Activated CD4-positive, CD25-positive, alpha-beta regulatory T cell treated with anti-CD3 and anti-CD28 coated beads, Interleukin-2, amount 50 U/mL, for 16 hours (primary cell): ENCODE data around the gene SLC4A2.

ENCODE experiments used
- DNase-seq: peaks from one replicate; pipeline ENCODE4 v3.0.0-alpha.2; 2020; ENCODE audit warnings: low read depth, low spot score

Gene SLC4A2

DNA sequence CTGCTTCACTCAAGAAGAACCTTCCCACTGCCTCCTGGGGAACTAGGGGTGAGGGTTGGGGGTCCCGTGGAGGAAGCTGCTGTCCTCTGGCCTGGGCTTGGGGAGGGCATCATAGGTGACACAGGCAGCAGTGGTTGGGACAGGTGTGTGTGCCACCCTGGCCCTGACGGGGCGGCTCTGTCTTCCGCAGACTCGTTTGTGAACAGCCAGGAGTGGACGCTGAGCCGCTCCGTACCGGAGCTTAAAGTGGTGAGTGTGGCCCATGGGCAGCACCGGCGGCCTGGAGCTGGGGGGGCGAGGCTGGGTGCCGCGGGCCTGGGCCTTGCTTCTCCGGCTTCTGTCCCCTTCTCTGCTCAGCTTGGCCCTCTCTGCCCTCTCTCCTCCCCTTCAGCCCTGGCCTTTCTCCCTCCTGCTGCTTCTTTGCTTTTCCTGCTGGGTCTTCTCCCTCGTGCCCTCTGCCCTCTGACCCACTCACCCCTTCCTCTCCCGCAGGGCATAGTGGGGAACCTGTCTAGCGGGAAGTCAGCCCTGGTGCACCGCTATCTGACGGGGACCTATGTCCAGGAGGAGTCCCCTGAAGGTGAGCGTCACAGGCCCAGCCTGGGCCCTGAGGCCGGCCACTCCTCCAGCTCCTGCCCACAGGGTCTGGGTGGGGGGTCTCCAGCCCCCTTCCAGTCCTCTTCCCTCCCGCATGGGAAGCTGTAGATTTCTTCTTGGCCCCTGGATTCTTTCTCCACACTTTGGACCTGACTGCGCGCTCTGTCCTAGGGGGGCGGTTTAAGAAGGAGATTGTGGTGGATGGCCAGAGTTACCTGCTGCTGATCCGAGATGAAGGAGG, 57.4 kb downstream of the SLC4A2 start:
- no peak for DNase-seq

DNA sequence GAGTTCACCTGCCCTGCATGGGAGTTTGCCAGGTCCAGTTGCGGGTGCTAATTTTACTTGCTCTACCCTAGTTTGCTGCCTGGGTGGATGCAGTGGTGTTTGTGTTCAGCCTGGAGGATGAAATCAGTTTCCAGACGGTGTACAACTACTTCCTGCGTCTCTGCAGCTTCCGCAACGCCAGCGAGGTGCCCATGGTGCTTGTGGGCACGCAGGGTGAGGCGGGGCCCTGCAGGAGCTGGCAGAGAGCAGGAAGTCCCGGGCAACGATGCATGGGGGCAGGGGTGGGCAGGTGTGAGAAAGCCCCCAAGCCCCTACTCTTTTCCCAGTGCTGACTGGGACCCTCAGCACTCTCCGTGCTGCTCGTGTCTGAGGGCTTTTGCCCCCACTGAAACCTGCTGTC, 58.2 kb downstream of the SLC4A2 start:
- DNase-seq: no peak

DNA sequence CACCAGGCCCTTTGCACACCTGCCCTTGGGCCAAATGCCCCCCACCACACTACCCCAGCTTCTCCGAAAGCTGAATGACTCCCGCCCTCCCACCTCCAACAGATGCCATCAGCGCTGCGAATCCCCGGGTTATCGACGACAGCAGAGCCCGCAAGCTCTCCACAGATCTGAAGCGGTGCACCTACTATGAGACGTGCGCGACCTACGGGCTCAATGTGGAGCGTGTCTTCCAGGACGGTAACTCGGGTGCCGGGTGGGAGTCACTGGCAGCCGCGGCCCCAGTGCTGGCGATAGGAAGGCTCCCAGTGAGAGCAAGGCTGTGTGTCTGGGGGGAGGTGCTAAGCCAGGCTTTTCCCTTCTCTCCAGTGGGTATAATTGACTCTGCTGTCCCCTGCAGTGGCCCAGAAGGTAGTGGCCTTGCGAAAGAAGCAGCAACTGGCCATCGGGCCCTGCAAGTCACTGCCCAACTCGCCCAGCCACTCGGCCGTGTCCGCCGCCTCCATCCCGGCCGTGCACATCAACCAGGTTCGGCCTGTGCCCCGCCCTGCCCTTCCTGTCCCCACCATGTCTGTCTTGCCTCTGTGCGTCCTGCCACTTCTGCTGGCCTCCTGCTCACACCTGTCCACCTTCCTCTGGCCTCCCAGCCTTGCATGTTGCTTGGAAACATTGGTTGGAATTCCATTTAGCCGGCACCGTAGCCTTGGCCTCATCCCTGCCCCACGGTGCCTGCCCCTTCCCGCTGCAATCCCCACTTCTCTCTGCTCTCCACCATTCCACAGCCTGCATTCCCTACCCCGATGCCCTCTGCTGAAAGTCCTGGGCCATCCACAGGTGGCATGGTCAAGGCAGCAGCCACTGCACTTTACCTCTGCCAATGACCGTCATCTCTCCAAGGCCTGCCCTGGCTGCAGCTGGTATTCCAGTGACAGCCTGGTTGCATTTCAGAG, 59.0 kb downstream of the SLC4A2 start:
- no peak for DNase-seq

DNA sequence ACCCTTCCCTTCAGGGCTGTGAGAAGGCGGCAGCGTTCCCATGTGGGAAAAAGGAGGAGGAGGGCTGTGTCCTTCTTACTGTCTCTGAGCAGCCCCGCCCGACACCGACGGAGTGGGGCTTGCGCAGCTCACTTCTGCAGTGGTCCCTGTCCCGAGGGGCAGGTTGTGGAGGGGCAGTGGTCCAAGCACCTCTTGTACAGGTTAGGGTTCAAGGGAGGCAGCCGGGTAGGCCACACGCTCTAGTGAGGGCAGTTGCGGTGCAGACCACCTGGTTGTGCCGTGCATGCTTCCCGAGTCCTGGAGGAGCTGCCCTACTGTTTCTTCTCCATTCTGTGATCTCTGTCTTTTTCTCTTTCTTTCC, 59.6 kb downstream of the SLC4A2 start:
- DNase-seq: no peak

DNA sequence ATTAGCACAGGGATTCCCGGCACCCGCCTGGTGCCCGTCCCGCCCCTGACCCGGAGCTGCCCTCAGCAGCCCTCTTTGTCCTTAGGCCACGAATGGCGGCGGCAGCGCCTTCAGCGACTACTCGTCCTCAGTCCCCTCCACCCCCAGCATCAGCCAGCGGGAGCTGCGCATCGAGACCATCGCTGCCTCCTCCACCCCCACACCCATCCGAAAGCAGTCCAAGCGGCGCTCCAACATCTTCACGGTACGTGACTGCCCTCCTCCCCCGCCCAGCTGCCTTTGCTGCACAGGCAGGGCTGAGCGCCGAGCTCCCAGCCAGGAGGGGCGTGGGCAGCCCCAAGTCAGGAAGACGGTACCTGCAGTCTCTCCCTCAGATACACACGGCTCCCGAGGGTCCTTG, 60.5 kb downstream of the SLC4A2 start:
- DNase-seq: no peak

DNA sequence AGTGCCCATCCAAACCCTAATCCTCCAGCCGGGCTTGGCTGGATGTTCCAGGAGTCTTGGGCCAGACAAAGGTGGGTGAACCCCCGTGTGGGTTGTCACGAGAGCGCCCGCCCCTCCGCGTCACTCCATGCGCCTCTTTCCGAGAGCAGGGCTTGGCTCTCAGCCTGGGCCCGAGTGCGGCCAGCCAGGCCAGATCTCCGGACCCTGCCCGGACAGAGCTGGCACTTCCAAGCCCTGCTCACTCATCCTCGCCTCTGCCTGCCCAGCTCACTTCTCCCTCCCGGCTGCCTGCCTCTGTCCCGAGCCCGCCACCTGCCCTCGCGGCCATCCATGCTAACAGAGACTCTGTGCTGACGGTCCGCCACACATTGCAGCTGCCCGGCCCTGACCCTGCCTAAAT, 61.5 kb downstream of the SLC4A2 start:
- DNase-seq: no peak

DNA sequence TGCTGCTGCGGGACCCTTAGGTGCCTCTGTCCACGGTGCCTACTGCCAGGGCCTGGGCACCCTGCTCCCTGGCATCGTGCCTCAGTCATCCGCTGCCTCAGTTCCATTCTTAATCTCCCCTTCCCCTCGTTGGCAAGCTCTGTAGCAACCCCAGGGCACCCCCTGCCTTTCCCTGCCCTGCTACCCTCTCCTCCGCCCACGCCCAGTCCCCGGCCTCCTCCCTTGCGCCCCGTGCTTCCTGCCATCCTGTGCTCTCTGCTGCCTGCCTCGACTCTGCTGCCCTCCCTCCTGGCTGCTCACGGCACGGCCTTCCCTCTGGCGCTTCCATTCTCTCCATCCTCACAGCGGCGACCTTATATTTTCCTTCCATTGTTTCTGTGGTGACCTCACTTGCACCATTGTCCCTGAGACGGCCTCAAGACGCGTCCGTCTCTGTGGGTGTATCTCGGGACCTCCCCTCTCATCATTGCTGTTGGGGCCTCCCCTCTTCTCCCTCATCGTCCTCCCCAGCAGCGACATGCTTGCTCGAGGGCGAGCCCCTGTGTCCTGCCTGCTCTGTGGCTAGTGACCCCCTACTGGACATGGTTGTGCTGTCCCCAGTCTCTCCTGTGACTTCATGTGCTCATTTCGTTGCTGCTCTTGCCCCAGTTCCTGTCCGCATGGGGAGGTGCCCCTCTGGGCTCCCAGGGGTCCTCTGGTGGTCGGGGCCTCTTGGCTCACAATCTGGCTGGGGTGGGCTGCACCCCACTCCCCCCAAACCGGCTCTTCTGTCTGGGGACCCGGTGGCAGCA, 62.2 kb downstream of the SLC4A2 start:
- DNase-seq: no peak

DNA sequence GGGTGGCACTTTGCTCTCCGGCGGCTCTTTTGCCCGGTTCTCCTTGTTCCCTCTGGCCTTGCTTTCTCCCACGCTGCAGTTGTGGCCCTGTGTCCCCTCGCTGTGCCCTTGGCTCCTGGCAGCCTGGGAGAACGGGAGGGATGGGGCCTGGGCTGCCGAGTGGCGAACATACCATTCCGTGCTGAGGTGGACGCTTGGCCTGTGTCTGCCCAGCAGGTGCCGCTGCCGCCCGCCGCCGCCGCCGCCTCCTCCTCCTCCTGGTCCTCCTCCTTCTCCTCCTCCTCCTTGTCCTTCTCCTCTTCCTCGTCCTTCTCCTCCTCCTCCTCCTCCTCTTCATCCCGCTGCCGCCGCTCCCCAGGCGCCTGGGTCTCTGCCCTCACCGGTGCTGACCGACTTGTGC, 62.9 kb downstream of the SLC4A2 start:
- DNase-seq: no peak

DNA sequence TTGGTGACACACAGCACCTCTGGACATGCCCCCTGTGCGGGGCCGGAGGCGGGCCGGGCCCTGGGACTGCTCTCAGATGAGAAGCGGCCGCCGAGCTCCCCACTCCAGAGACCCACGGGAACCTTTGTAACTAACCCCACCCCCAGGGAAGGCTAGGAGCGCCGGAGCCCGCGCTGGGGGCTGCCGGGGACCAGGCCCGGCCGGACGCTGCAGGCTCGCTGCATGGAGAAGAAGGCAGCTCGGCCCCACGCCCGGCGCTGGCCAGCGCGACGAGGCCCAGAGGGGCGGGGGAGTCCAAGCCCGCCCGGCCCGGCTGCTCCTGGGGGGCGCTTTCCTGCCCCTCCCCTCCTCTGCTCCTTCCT, 63.4 kb downstream of the SLC4A2 start:
- DNase-seq: no peak

DNA sequence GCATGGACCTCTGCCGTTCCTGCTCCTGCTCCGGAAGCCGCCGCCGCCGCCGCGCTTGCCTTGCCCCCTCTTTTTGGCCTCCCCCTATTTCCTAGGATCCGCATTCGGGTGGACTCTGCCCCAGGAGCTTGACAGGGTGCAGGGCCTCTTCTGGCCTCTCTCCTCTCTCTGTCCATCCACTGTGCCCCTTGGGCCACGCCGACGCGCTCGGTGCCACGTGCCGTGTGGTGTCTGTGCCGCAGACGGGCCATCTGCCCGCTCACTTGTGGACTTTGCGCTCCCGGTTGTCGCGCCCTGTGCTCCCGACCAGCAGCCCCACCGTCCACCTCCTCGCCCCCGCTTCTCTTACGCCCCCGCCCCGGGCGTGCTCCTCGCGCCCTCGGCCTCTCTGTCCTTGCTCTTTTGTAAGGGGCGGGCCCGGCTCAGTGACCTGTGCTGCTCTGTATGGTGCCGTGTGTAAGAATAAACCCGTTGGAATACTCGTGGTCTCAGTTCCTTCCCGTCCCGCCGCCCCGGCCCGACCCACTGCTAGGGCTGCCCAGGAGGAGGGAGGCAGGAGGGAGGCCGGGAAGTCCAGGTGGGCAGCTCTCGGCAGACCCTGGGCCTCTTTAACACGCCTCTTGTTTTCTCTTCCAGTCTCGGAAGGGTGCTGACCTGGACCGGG, 63.9 kb downstream of the SLC4A2 start:
- no peak for DNase-seq

DNA sequence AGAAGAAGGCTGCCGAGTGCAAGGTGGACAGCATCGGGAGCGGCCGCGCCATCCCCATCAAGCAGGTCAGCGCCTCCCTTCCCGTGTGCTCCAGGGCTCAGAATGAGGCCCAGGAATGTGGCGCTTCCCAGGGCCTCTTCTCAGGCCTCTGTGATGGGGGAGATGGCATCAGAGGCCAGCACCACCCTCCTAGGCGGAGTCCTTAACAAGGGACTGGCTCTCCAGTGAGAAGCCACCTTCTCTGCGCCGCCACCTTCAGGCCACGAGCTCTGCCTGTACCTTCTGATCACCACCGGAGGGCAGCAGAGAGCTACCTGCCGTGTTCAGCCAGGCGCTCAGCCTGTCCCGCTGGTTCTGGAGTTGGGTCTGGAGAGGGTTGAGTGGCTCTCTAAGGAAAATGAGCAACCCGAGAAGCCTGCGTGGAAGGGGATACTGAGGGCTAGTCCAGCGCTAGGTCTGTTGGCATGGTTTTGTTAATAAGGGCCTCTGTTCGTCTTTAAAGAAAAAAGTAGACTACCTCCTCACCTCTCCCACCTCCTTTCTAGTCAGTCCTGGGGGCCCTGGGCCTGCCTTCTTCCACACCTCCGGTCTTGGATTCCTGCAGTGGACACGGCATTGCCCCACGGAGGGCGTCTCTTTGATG, 64.6 kb downstream of the SLC4A2 start:
- peak; percentile 67 for DNase-seq

DNA sequence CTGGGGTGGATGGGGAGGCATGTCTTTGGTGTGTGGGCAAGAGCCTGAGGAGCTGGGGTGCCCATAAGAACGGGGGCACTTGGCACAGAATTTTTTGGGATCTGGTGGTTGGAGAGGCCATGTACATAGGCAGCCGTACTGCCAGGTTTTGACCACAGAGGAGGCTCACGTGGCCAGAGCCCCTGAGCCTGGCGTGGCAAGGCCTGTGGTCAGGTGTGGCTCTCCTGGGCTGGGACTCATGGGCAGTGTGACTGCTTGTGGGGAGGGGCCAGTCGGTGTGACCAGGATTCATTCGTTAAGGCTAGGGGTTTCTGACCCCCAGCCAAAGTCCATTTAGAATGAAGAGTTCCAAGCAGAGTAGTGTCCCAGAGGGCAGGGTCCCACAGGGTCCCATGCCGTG, 65.1 kb downstream of the SLC4A2 start:
- no peak for DNase-seq

DNA sequence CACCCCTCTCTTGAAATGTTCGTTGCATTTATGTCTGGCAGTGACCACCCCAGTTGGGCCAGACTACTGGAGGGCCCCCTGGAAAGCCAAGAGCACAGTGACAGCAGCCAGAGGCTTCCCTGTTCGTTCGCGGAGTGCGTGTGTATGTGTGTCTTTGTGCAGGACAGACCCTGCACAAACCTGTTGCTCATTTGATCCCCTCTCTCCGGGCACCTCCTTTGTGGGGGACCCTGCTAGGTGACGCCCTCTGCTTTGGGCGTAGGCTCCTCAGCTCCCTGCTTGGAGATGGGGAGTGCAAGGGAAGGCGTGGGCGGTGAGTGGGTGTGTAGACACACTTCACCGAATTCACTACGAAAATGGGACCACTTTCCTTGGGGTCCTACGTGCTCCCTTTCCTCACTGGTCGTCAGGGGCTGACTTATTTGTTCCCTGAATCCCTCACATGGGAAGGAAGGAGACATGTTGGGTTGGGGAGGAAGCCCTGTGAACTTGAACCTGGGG, 65.6 kb downstream of the SLC4A2 start:
- no peak for DNase-seq

DNA sequence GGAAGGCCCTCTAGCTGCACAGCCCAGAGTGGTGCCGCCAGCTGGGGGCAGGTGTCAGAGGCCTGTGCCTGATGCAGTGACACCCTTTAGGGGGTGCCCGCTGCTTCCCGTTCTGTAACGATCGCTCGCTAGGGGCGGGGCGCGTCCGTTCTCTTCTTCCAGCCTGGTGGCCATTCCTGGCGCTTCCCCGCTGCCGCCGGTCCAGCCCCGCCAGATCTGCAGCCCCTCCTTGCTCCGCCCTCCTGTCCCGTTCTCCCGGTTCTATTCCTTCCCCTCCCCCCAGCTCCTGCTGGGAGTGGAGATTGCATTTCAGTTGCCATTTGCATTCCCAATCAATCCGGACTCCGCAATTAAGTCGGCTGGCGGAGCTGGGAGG, 66.1 kb downstream of the SLC4A2 start:
- DNase-seq: no peak

DNA sequence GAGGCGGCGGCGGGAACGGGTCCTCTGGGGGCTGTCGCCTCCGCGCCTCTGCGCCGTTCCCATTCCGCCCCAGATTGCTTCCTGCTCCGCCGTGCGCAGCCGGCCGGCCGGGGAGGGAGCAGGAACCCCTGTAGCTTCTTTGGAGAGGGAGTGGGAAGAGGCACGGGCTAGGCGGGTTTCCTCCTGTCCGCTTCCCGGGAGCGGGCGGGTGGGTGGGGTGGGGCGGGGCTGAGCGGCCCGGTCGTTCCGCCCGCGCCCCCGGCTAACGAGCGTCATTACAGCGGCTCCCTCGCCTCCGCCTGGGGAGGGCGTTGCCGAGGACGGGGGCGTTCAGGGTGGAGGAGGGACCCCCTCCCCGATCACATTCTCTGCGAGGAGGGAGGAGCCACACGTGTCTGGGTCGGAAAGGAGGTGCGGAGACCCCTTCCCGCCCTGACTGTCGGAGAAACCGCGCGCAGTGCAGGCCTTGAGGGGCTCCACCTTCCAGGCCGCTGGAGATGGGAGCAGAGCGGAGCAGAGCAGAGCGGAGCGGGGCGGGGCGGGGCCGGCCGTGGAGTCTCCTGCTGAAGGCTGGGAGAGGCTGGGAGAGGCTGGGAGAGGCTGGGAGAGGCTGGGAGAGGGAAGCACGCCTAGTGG, 66.6 kb downstream of the SLC4A2 start:
- no peak for DNase-seq
